Measurements from ENCODE around the gene CASP10. TPM values are rescaled to one million over a fixed set of nuclear protein-coding genes. Genes with fewer than 3 reads are reported as not detected.
A peak's percentile ranks its signal among the peaks of the same experiment; 100 is the strongest.

CASP10 gene
- total RNA-seq, 1 donor from 2014 or later, result 10.7 TPM

- DNase-seq (ENCODE audit: low spot score), result no peak
These were observed 13.1 kb downstream of the CASP10 start for GRCh38 chr2:201196003-201196402.

- DNase-seq (ENCODE audit: low spot score), result no peak
These were observed 13.9 kb downstream of the CASP10 start for GRCh38 chr2:201196803-201197202.

GRCh38 chr2:201197781-201198180, 14.8 kb downstream of the CASP10 start:
- DNase-seq (ENCODE audit: low spot score), result no peak

GRCh38 chr2:201199847-201200246, 16.9 kb downstream of the CASP10 start:
- DNase-seq (ENCODE audit: low spot score), result no peak

- no peak for DNase-seq (ENCODE audit: low spot score)
These were observed 17.4 kb downstream of the CASP10 start for GRCh38 chr2:201200345-201200744.

DNA sequence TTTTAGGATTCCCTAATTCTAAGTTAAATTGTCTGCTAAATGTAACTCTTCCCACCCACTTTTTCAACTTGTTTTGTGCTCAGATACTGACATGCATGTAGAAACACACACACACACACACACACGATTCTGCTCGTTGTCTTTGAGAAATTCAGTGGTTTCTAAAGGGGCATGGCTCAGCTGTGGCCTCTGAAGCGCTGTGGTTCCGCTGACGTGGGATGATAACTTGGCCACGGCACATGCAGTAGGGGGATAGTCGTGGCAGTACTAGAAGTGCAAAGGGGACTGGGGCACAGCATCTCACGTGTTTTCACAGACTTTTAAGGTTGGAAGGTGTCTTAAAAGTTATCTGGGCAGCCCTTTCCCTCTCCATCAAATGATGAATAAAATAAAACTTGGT, 18.4 kb downstream of the CASP10 start:
- no peak for DNase-seq (ENCODE audit: low spot score)

- DNase-seq (ENCODE audit: low spot score), result no peak
These were observed 21.1 kb downstream of the CASP10 start for GRCh38 chr2:201203916-201204654.

- no peak for DNase-seq (ENCODE audit: low spot score)
These were observed 21.9 kb downstream of the CASP10 start for GRCh38 chr2:201204655-201205514.

DNA sequence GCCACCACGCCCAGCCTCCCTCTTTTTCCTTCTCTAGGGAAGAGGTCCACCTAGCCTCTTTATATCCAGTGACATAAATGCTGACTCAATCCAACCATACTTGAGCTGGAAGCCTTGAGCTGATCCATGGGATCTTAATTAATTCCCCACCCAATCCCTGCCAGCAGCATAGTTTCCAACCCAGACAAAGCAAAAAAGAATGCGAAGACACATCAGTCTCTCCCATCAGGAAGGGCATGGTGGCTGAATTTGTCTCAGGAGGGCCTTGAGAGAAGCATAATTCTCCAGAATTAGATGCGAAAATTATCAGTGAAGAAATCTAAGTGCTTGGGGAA, 22.5 kb downstream of the CASP10 start:
- DNase-seq (ENCODE audit: low spot score), result no peak

DNA sequence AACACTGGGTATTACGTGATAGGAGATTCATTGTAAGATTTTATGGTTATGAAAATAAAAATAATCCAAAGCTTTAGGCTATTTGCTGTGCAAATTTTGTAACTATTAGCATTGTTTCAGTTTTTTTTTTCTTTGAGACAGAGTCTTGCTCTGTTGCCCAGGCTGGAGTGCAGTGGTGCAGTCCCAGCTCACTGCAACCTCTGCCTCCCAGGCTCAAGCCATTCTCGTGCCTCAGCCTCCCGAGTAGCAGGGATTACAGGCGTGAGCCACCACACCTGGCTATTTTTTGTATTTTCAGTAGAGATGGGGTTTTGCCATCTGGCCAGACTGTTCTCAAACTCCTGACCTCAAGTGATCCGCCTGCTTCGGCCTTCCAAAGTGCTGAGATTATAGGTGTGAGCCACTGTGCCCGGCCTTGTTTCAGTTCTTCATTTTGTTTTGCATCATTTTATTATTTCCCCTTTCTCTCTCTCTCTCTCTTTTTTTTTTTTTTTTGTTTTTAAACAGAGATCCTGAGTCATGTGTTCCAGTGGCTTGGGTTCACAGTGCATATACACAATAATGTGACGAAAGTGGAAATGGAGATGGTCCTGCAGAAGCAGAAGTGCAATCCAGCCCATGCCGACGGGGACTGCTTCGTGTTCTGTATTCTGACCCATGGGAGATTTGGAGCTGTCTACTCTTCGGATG, 25.8 kb downstream of the CASP10 start:
- DNase-seq (ENCODE audit: low spot score), result no peak

DNA sequence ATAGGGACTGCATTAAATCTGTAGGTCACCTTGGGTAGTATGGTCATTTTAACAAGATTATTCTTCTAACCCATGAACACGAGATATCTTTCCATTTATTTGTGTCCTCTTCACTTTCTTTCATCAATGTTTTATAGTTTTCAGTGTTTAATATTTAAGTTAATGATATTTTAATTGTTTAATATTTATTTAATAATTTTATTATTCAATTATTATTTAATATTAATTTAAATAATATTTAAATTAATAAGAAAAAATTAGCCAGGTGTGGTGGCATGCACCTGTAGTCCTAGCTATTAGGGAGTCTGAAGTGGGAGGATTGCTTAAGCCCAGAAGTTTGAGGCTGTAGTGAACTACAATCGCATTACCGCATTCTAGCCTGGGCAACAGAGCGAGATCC, 33.0 kb downstream of the CASP10 start:
- DNase-seq (ENCODE audit: low spot score), result no peak

DNA sequence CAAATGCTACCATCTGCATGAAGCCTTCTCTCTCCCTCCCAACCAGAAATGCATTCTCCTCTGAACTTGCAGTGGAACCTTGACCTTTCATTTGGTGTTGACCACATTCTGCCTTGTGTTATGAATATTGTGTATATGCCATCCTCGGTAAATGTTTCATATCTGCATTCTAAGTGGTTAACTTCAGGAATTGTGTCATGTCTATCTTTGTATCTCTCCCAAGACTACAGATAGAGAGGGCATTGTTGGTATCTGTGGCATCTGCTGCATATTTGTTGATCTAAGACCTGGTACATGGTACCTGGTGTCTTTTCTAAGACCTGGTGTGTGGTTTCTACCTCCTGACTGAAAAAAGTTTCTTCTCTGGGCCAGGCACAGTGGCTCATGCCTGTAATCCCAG, 34.0 kb downstream of the CASP10 start:
- no peak for DNase-seq (ENCODE audit: low spot score)

DNA sequence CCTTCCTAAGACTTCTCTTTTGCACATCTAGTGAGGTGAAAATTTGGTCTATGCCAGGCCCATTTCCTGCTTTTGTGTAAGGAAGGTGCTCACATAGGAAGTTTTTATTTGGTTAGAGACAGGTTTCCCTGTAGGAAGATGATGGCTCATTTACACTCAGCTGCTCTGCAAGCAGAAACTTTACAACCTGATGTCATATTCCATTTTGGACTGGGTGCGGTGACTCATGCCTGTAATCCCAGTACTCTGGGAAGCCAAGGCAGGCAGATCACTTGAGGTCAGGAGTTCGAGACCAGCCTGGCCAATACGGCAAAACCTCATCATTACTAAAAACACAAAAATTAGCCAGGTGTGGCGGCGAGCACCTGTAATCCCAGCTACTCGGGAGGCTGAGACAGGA, 35.8 kb downstream of the CASP10 start:
- DNase-seq (ENCODE audit: low spot score), result no peak

GRCh38 chr2:201219328-201220096, 36.6 kb downstream of the CASP10 start:
- DNase-seq (ENCODE audit: low spot score), result no peak

DNA sequence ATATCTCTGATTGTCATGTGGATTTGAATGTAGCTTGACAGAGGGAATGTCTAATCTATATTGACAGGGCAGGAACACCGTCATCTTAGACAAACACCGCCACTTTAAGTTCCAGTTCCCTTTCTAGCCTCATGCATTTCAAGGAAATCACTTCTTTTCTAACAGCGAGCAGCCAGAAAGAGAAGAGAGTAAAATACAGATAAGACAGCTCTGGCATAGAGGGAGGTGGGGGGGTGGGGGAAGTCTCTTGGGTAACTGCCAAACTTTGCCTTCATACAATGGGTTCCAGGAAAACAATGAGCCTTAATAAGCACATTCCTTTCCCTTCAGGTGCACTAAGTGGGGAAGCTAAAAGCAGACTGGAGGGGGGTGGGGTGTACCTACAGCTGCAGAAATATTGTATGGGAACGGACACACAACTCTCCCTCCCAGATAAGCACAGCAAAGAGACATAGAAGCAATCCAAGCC, 37.2 kb downstream of the CASP10 start:
- DNase-seq (ENCODE audit: low spot score), result no peak

GRCh38 chr2:201223089-201224073, 40.4 kb downstream of the CASP10 start:
- DNase-seq (ENCODE audit: low spot score), result no peak

GRCh38 chr2:201228271-201228911, 45.5 kb downstream of the CASP10 start:
- DNase-seq (ENCODE audit: low spot score), result no peak

DNA sequence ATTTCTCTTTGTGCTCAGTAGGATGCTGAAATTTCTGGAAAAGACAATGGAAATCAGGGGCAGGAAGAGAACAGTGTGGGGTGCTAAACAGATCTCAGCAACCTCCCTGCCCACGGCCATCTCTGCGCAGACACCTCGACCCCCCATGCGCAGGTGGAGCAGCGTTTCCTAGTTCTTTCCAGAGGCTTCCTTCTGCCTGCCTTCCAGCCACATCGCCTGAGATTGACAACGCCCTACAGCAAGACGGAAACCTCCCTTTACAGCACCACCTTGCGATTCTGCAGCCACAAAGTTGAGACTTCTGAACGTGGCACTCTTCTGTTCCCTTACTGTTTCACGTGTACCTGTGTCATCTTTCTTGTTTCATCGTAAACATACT, 46.0 kb downstream of the CASP10 start:
- no peak for DNase-seq (ENCODE audit: low spot score)

DNA sequence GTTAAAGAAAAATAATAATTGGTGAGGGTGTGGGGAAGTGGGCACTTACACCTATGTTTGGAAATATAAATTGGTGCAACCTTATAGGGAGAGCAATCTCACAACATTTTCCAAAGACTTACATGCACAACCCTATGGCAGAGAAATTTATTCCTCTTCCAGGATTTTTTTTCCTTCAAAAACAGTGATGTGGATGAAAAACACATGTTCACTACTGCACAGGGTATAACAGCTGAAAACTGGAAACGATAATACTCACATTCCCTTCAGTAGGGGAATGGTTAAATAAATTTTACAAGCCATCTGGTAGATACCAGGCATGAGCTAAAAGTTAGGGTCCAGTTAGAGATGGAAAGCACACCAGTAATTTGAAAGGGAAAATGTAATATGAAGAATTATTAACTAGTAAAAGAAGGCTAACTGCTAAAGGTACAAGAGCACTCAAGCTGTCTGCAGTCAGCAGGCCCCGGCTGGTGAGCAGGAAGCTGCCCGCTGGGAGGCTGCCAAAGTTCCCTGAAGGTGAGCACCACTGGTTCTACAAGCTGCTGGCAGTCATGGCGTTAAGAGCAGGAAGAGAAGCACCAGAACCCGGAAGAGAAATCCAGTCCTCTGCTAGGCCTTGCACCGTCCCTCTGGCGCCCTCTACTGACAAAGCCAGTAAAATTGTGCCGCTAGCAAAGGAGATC, 49.0 kb downstream of the CASP10 start:
- DNase-seq (ENCODE audit: low spot score), result peak; percentile 91
